Measurements from ENCODE around the gene PNPLA6. TPM values are rescaled to one million over a fixed set of nuclear protein-coding genes. Genes with fewer than 3 reads are reported as not detected.

PNPLA6 gene
- polyA plus RNA-seq, 1 donor (not counting 4 experiments of a cell fraction or from before 2014, with no cell fraction given) = 22.4 TPM

DNA sequence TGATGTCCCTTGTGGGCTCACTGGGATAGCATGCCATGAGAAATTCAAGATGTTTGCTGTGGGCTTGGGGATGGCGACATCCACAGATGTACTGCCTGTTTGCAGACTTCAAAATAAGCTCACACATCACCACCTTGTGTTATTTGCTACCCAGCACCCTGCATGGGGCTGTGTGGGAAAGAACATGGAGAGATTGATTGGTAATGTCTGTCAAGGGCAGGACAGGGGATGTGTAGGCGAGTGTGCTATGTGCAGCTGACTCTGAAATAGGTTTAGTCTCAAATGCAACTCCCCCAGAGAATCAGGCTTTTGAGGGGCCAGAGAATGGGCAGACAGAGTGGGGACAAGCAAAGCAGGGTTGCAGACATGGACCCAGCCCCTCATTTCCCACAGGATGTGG, 24.7 kb downstream of the PNPLA6 start:
- H2AFZ ChIP-seq (ENCODE audit: control insufficient read depth, low read length) = no peak overlapping the region
- no peaks in the 10 kb centered on the region for H3K79me2 ChIP-seq (ENCODE audit: control insufficient read depth, insufficient read depth, low read length)
- peaks cover 14 to 33% of the 10 kb centered on the region in 2 experiments for H3K36me3 ChIP-seq (ENCODE audit: control insufficient read depth in 2 of 2, extremely low read depth in 1 of 2, insufficient read depth in 2 of 2, low read length in 2 of 2)
- DNase-seq (ENCODE audit: low read depth, low spot score) = no peak
- no peaks in the 10 kb centered on the region for H4K20me1 ChIP-seq (ENCODE audit: control insufficient read depth, extremely low read depth, insufficient read depth, low read length)
- no peak overlapping the region for H3K4me3 ChIP-seq (ENCODE audit: control insufficient read depth in 2 of 3, extremely low read depth in 1 of 3, insufficient read depth in 2 of 3, low read depth in 1 of 3, low read length in 3 of 3)
- no peak for TF ChIP-seq EZH2 (IDR thresholded peaks at IDR 0.05; ENCODE audit: low read length)
- TF ChIP-seq CTCF (optimal IDR thresholded peaks at IDR 0.05 in 1 of 3, IDR thresholded peaks at IDR 0.05 in 1 of 3, conservative IDR thresholded peaks at IDR 0.05 in 1 of 3; ENCODE audit: extremely low read depth in 1 of 3, insufficient read depth in 2 of 3, low read length in 3 of 3) = no peak
- no peaks in the 10 kb centered on the region for H3K27me3 ChIP-seq (ENCODE audit: control insufficient read depth, extremely low read depth, insufficient read depth, low read length)
- no peaks in the 10 kb centered on the region for H3K9me3 ChIP-seq (ENCODE audit: control insufficient read depth, low read depth, low read length)
- no peaks in the 10 kb centered on the region for H3K9me1 ChIP-seq (ENCODE audit: control insufficient read depth, extremely low read depth, insufficient read depth, low read length)
- H3K4me1 ChIP-seq (ENCODE audit: control insufficient read depth, extremely low read depth, insufficient read depth, low read length) = no peaks in the 10 kb centered on the region
- H3K9ac ChIP-seq (ENCODE audit: control insufficient read depth, extremely low read depth, insufficient read depth, low read length) = no peak overlapping the region
- no peak for FAIRE-seq
- dilution Hi-C loops (cut with MboI; ENCODE audit: extremely low pct_ligation_motif_present, low sequenced_read_pairs) = no loop called here
- H3K4me2 ChIP-seq (ENCODE audit: control insufficient read depth, extremely low read depth, insufficient read depth, low read depth, low read length) = no peak overlapping the region
- no peak overlapping the region for H3K27ac ChIP-seq (ENCODE audit: control insufficient read depth, insufficient read depth, low read length)

- Histone ChIP-seq H3K9ac (ENCODE audit: control insufficient read depth, extremely low read depth, insufficient read depth, low read length) (no peak overlapping the region), H3K9me3 (ENCODE audit: control insufficient read depth, low read depth, low read length) (no peaks in the 10 kb centered on the region), H3K27ac (ENCODE audit: control insufficient read depth, insufficient read depth, low read length) (no peak overlapping the region), H4K20me1 (ENCODE audit: control insufficient read depth, extremely low read depth, insufficient read depth, low read length) (no peaks in the 10 kb centered on the region), H3K4me2 (ENCODE audit: control insufficient read depth, extremely low read depth, insufficient read depth, low read depth, low read length) (no peak overlapping the region), H3K27me3 (ENCODE audit: control insufficient read depth, extremely low read depth, insufficient read depth, low read length) (no peaks in the 10 kb centered on the region), H2AFZ (ENCODE audit: control insufficient read depth, low read length) (no peak overlapping the region), H3K79me2 (ENCODE audit: control insufficient read depth, insufficient read depth, low read length) (no peaks in the 10 kb centered on the region), H3K9me1 (ENCODE audit: control insufficient read depth, extremely low read depth, insufficient read depth, low read length) (no peaks in the 10 kb centered on the region), H3K4me1 (ENCODE audit: control insufficient read depth, extremely low read depth, insufficient read depth, low read length) (no peaks in the 10 kb centered on the region), H3K4me3 (ENCODE audit: control insufficient read depth in 2 of 3, extremely low read depth in 1 of 3, insufficient read depth in 2 of 3, low read depth in 1 of 3, low read length in 3 of 3) (no peak overlapping the region), H3K36me3 (ENCODE audit: control insufficient read depth in 2 of 2, extremely low read depth in 1 of 2, insufficient read depth in 2 of 2, low read length in 2 of 2) (peaks cover 11 to 26% of the 10 kb centered on the region in 2 experiments)
- FAIRE-seq (no peak), DNase-seq (ENCODE audit: low read depth, low spot score) (no peak)
- TF ChIP-seq CTCF (optimal IDR thresholded peaks at IDR 0.05 in 1 of 3, IDR thresholded peaks at IDR 0.05 in 1 of 3, conservative IDR thresholded peaks at IDR 0.05 in 1 of 3; ENCODE audit: extremely low read depth in 1 of 3, insufficient read depth in 2 of 3, low read length in 3 of 3) (no peak), EZH2 (IDR thresholded peaks at IDR 0.05; ENCODE audit: low read length) (no peak)
- dilution Hi-C loops (cut with MboI; ENCODE audit: extremely low pct_ligation_motif_present, low sequenced_read_pairs) = no loop called here
Observed at GRCh38 chr19:7561325-7561724, 25.8 kb downstream of the PNPLA6 start.

Data from keratinocyte (primary cell).